HEK293 (cell line): ENCODE data around the gene NARF.

Source experiments
- CTCF ChIA-PET: fragments of 350-600 bp; formaldehyde crosslinking; extraction: SDS; loops from one replicate; lab custom pipeline; 2021; ENCODE audit warnings: antibody characterized with exemption; lab: Yijun Ruan, JAX
- POLR2A ChIA-PET: fragments of 300-600 bp; formaldehyde crosslinking; extraction: SDS; loops from one replicate; lab custom pipeline; 2020; ENCODE audit warnings: antibody characterized with exemption, inconsistent platforms; lab: Yijun Ruan, JAX
- H3K27ac ChIP-seq: fragments of 200-500 bp; sonication (Bioruptor generic); 2 replicates; pipeline ENCODE4 v1.5.1; 2014; ENCODE audit warnings: low read depth, low read length, control low read depth, inconsistent platforms; ENCODE audit errors: extremely low read depth
- H3K36me3 ChIP-seq, 2 experiments: fragments of 200-500 bp in 1 of 2; sonication (Bioruptor generic) in 1 of 2; 1 replicate in 1 of 2; 2 replicates in 1 of 2; pipeline ENCODE4 v1.5.1; 2014 to 2017; ENCODE audit warnings: inconsistent platforms in 2 of 2, low read length in 2 of 2; ENCODE audit not compliant: control insufficient read depth in 2 of 2, insufficient read depth in 1 of 2
- H3K4me1 ChIP-seq: fragments of 200-500 bp; sonication (Bioruptor generic); 2 replicates; pipeline ENCODE4 v1.5.1; 2014; ENCODE audit warnings: mild to moderate bottlenecking, low read length, inconsistent platforms; ENCODE audit not compliant: control insufficient read depth, insufficient read depth
- H3K4me3 ChIP-seq: 2 replicates; pipeline ENCODE4 v1.5.1; 2011; ENCODE audit warnings: low read depth, mild to moderate bottlenecking, control low read depth, low read length, moderate library complexity
- H3K9me3 ChIP-seq: fragments of 200-500 bp; sonication (Bioruptor generic); 2 replicates; pipeline ENCODE4 v1.5.1; 2014; ENCODE audit warnings: low read depth, low read length, inconsistent platforms; ENCODE audit not compliant: control insufficient read depth, insufficient read depth
- EGR2 ChIP-seq: fragments of 450-650 bp; formaldehyde crosslinking; IDR thresholded peaks from 2 replicates; pipeline ENCODE4 v1.5.1; 2016; ENCODE audit warnings: low read depth, missing biosample characterization, missing genetic modification characterization
- MEIS1 ChIP-seq: sonication (generic); formaldehyde crosslinking; IDR thresholded peaks from 2 replicates; pipeline ENCODE4 v1.8.1; 2022; ENCODE audit warnings: missing genetic modification reagents, mild to moderate bottlenecking, borderline replicate concordance
- SCRT1 ChIP-seq: fragments of 450-650 bp; formaldehyde crosslinking; IDR thresholded peaks from 2 replicates; pipeline ENCODE4 v1.5.1; 2016; ENCODE audit warnings: missing biosample characterization, missing genetic modification characterization, borderline replicate concordance
- SCRT2 ChIP-seq: fragments of 450-650 bp; formaldehyde crosslinking; IDR thresholded peaks from 2 replicates; pipeline ENCODE4 v1.5.1; 2016; ENCODE audit warnings: missing biosample characterization, missing genetic modification characterization
- SP2 ChIP-seq: fragments of 450-650 bp; formaldehyde crosslinking; IDR thresholded peaks from 2 replicates; pipeline ENCODE4 v1.5.1; 2016; ENCODE audit warnings: missing biosample characterization, missing genetic modification characterization
- ZBTB1 ChIP-seq: fragments of 450-650 bp; formaldehyde crosslinking; IDR thresholded peaks from 2 replicates; pipeline ENCODE4 v1.5.1; 2016; ENCODE audit warnings: missing biosample characterization, missing genetic modification characterization
- ZFHX2 ChIP-seq: fragments of 450-650 bp; formaldehyde crosslinking; conservative IDR thresholded peaks from 2 replicates; pipeline ENCODE4 v1.5.1; 2016; ENCODE audit warnings: missing biosample characterization, missing genetic modification characterization
- ZNF24 ChIP-seq: fragments of 450-650 bp; formaldehyde crosslinking; IDR thresholded peaks from 2 replicates; pipeline ENCODE4 v1.5.1; 2016; ENCODE audit warnings: missing biosample characterization, missing genetic modification characterization
- ZNF248 ChIP-seq: fragments of 450-650 bp; formaldehyde crosslinking; IDR thresholded peaks from 2 replicates; pipeline ENCODE4 v1.5.1; 2017; ENCODE audit warnings: missing biosample characterization, missing genetic modification characterization
- ZNF324 ChIP-seq: fragments of 450-650 bp; formaldehyde crosslinking; IDR thresholded peaks from 2 replicates; pipeline ENCODE4 v1.5.1; 2016; ENCODE audit warnings: missing biosample characterization, missing genetic modification characterization
- ZNF404 ChIP-seq: fragments of 450-650 bp; formaldehyde crosslinking; IDR thresholded peaks from 2 replicates; pipeline ENCODE4 v1.5.1; 2017; ENCODE audit warnings: missing biosample characterization, missing genetic modification characterization
- ZNF664 ChIP-seq: fragments of 450-650 bp; formaldehyde crosslinking; IDR thresholded peaks from 2 replicates; pipeline ENCODE4 v1.5.1; 2016; ENCODE audit warnings: missing biosample characterization, missing genetic modification characterization
- ZNF792 ChIP-seq: fragments of 450-650 bp; formaldehyde crosslinking; IDR thresholded peaks from 2 replicates; pipeline ENCODE4 v1.5.1; 2016; ENCODE audit warnings: missing biosample characterization, missing genetic modification characterization
- TF ChIP-seq, protein P1 (sequence below): sonication (generic); formaldehyde crosslinking; IDR thresholded peaks from 2 replicates; pipeline ENCODE4 v1.8.1; 2022; ENCODE audit warnings: mild to moderate bottlenecking, moderate library complexity, missing genetic modification reagents
- TF ChIP-seq, protein P2 (sequence below): fragments of 450-650 bp; formaldehyde crosslinking; IDR thresholded peaks from 2 replicates; pipeline ENCODE4 v1.5.1; 2016; ENCODE audit warnings: missing biosample characterization, missing genetic modification characterization, low read depth

NARF gene

DNA sequence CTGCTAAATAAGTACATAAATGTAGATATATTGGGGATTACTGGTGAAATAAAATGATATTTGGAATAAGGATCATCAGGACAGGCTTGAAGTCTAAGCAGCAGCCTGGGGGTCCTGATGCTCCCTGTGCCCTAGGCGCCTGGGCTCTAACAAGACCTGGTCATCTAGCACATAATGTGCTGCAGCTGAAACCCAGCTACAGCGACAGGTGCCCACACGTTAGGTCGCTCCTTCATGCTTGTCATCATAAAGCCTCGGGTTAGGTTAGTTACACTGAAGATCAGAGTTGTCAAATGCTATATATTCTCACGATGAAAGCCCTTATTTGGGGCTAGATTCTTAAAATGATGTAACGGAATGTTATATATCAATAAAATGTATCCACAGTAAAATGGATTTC, 11.5 kb downstream of the NARF start:
- Histone ChIP-seq H3K9me3 (no peaks in the 10 kb centered on the region), H3K27ac (no peak overlapping the region), H3K4me3 (no peak overlapping the region), H3K4me1 (no peaks in the 10 kb centered on the region), H3K36me3 (peaks cover 52 to 74% of the 10 kb centered on the region in 2 experiments)
- ChIA-PET POLR2A (no interaction called here), CTCF (interaction anchor here (0.6 kb wide), 1 partner anchor 137 kb away, joined by 3 read pairs; the partner anchor contains the start of gene SECTM1)
- TF ChIP-seq ZNF404 (no peak), ZNF24 (tag by site-specific recombination) (no peak), ZNF664 (no peak), SCRT2 (tag by site-specific recombination) (peak; percentile 80), SCRT1 (tag by site-specific recombination) (peak; percentile 70)
- TF ChIP-seq, protein P1, sequence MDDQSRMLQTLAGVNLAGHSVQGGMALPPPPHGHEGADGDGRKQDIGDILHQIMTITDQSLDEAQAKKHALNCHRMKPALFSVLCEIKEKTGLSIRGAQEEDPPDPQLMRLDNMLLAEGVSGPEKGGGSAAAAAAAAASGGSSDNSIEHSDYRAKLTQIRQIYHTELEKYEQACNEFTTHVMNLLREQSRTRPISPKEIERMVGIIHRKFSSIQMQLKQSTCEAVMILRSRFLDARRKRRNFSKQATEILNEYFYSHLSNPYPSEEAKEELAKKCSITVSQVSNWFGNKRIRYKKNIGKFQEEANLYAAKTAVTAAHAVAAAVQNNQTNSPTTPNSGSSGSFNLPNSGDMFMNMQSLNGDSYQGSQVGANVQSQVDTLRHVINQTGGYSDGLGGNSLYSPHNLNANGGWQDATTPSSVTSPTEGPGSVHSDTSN, result no peak

DNA sequence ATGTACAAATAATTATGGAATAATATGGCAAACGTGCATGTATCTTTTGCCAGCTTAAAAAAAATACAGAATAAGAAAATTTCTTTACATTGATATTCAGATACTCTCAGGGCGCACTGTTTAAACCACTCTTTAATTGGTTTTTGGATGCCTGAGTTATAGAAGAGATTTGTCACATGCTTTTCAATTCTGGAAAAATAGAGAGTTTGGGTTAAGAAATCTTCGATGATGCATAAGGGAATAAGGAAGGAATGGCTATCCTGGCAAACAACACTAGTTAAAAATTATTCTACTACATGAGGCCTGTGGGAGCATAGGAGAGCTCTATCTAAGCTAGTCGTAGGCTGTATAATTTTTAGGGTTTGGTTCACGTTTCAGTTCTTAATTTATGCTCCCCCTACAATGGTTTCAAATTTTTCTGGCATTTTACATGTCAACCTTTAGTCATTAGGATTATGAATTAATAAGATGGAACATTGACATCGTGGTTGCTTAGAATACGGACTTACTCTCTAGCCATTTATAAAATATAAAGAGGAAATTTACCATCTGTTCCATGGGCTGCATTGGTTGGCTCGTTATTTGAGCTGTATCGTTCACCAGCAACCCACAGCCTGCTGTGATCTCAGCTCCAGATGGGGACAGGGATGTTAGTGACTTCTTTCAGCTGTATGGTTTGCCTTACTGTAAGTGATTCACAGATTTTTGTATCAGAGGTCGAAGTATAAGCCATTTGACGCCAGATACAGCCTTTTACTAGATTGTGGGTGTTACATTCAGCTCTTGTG, 15.9 kb downstream of the NARF start:
- Histone ChIP-seq H3K27ac (no peak overlapping the region), H3K9me3 (no peaks in the 10 kb centered on the region), H3K4me1 (no peaks in the 10 kb centered on the region), H3K4me3 (no peak overlapping the region), H3K36me3 (peaks cover 42 to 71% of the 10 kb centered on the region in 2 experiments)
- ChIA-PET POLR2A (interaction anchor here (1.0 kb wide), 1 partner anchor 45 kb away, joined by 3 read pairs; no protein-coding TSS in a partner anchor), CTCF (interaction anchor here (0.6 to 0.9 kb wide), 4 partner anchors 22 to 80 kb away, joined by 3 to 4 read pairs (median 3); no protein-coding TSS in a partner anchor)
- TF ChIP-seq ZNF324 (tag by site-specific recombination) (no peak), ZBTB1 (tag by site-specific recombination) (no peak), ZNF248 (tag by site-specific recombination) (no peak), MEIS1 (CRISPR knock-in tag) (no peak)
- TF ChIP-seq, protein P2, sequence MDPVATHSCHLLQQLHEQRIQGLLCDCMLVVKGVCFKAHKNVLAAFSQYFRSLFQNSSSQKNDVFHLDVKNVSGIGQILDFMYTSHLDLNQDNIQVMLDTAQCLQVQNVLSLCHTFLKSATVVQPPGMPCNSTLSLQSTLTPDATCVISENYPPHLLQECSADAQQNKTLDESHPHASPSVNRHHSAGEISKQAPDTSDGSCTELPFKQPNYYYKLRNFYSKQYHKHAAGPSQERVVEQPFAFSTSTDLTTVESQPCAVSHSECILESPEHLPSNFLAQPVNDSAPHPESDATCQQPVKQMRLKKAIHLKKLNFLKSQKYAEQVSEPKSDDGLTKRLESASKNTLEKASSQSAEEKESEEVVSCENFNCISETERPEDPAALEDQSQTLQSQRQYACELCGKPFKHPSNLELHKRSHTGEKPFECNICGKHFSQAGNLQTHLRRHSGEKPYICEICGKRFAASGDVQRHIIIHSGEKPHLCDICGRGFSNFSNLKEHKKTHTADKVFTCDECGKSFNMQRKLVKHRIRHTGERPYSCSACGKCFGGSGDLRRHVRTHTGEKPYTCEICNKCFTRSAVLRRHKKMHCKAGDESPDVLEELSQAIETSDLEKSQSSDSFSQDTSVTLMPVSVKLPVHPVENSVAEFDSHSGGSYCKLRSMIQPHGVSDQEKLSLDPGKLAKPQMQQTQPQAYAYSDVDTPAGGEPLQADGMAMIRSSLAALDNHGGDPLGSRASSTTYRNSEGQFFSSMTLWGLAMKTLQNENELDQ, result no peak

DNA sequence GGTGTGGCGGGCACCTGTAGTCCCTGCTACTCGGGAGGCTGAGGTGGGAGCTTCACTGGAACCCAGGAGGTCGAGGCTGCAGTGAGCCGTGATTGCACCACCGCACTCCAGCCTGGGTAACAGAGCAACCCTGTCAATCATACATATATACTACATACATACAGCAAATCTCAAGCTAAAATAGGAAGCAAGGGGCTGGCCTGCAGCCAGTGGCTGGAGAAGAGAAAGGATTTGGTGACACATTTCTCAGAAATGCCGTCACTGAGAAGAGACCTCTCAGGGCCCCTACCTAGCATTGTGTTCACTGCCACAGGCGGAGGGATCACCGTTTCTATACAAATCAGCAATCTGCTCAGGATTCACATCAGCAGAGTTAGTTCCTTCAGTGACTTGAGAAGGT, 16.9 kb downstream of the NARF start:
- POLR2A ChIA-PET, result no interaction called here

DNA sequence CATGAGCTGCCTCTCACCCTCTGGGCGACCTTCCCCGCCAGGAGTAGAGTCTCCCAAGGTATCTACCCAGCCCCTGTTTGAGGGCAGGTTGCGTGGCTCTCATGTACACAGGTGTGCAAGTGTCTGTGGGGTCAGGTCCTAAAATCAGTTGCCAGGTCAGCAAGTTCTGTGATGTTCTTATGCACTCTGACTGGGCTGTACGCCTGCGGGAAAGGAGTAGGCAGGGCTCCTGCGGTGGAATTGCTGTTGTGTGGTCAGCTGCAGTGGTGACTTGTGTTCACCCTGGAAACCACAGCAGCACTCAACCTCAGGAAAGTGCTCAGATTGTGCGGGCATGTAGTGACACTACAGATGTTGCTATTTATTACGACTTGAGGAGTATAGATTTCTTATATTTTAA, 19.4 kb downstream of the NARF start:
- Histone ChIP-seq H3K36me3 (peaks cover 28 to 83% of the 10 kb centered on the region in 2 experiments), H3K9me3 (no peaks in the 10 kb centered on the region), H3K27ac (no peak overlapping the region), H3K4me1 (no peaks in the 10 kb centered on the region), H3K4me3 (no peak overlapping the region)
- POLR2A ChIA-PET, result no interaction called here
- TF ChIP-seq SP2 (tag by site-specific recombination), result no peak
- TF ChIP-seq, protein P1, result no peak
- TF ChIP-seq ZFHX2 (tag by site-specific recombination), result 0 out of 2 replicates have a peak, but pooled peaks have one; percentile 10
- TF ChIP-seq EGR2 (tag by site-specific recombination), result 0 out of 2 replicates have a peak, but pooled peaks have one; percentile 34
- CTCF ChIA-PET, result interaction anchor here (1.3 to 1.4 kb wide), 2 partner anchors 16 to 73 kb away, joined by 3 to 5 read pairs; no protein-coding TSS in a partner anchor

More for the DNA sequence above, 16.9 kb downstream of the NARF start:
- Histone ChIP-seq H3K9me3 (no peaks in the 10 kb centered on the region), H3K4me3 (no peak overlapping the region), H3K27ac (no peak overlapping the region), H3K4me1 (no peaks in the 10 kb centered on the region), H3K36me3 (peaks cover 32 to 71% of the 10 kb centered on the region in 2 experiments)
- TF ChIP-seq ZNF792 (tag by site-specific recombination), result no peak
- CTCF ChIA-PET, result no interaction called here
